ENCODE results near the gene GNAL.

GNAL gene

GRCh38 chr18:11719050-11719449, 30.0 kb downstream of the GNAL start (continued):
- no peak for TF ChIP-seq PATZ1 (CRISPR knock-in tag; IDR thresholded peaks at IDR 0.05; ENCODE audit: borderline replicate concordance)

GRCh38 chr18:11719621-11720020, 30.6 kb downstream of the GNAL start:
- ATAC-seq, result no peak
- no peak for TF ChIP-seq CSDC2 (CRISPR knock-in tag; IDR thresholded peaks at IDR 0.05)
- no peak for TF ChIP-seq POU6F1 (CRISPR knock-in tag; IDR thresholded peaks at IDR 0.05; ENCODE audit: borderline replicate concordance, low read depth)
- no peak for TF ChIP-seq ZNF565 (CRISPR knock-in tag; conservative IDR thresholded peaks at IDR 0.05; ENCODE audit: low read depth)
- no peak for TF ChIP-seq GLIS3 (CRISPR knock-in tag; IDR thresholded peaks at IDR 0.05)
- no peak for TF ChIP-seq PPARA (CRISPR knock-in tag; IDR thresholded peaks at IDR 0.05; ENCODE audit: borderline replicate concordance)
- TF ChIP-seq RARB (CRISPR knock-in tag; IDR thresholded peaks at IDR 0.05), result no peak
- TF ChIP-seq SNAI2 (CRISPR knock-in tag; IDR thresholded peaks at IDR 0.05), result no peak
- TF ChIP-seq OSR1 (CRISPR knock-in tag; IDR thresholded peaks at IDR 0.05), result no peak
- no peak for TF ChIP-seq TCF4 (CRISPR knock-in tag; IDR thresholded peaks at IDR 0.05; ENCODE audit: borderline replicate concordance)
- no peak for TF ChIP-seq ZNF8 (CRISPR knock-in tag; IDR thresholded peaks at IDR 0.05)
- TF ChIP-seq PATZ1 (CRISPR knock-in tag; IDR thresholded peaks at IDR 0.05; ENCODE audit: borderline replicate concordance), result no peak
- no peak for TF ChIP-seq ZNF70 (CRISPR knock-in tag; IDR thresholded peaks at IDR 0.05)
- no peak for TF ChIP-seq ARNTL (CRISPR knock-in tag; IDR thresholded peaks at IDR 0.05; ENCODE audit: borderline replicate concordance, low read depth)
- no peak for TF ChIP-seq ISL1 (CRISPR knock-in tag; IDR thresholded peaks at IDR 0.05)
- TF ChIP-seq TSHZ2 (CRISPR knock-in tag; IDR thresholded peaks at IDR 0.05), result no peak
- no peak for TF ChIP-seq BACH2 (CRISPR knock-in tag; IDR thresholded peaks at IDR 0.05; ENCODE audit: borderline replicate concordance)

GRCh38 chr18:11721720-11722119, 32.7 kb downstream of the GNAL start:
- ATAC-seq, result no peak
- TF ChIP-seq RARB (CRISPR knock-in tag; IDR thresholded peaks at IDR 0.05) (no peak), TSHZ2 (CRISPR knock-in tag; IDR thresholded peaks at IDR 0.05) (no peak), ISL1 (CRISPR knock-in tag; IDR thresholded peaks at IDR 0.05) (no peak), CSRNP3 (CRISPR knock-in tag; IDR thresholded peaks at IDR 0.05) (no peak), BACH2 (CRISPR knock-in tag; IDR thresholded peaks at IDR 0.05; ENCODE audit: borderline replicate concordance) (no peak), OSR1 (CRISPR knock-in tag; IDR thresholded peaks at IDR 0.05) (no peak), SNAI2 (CRISPR knock-in tag; IDR thresholded peaks at IDR 0.05) (no peak), CSDC2 (CRISPR knock-in tag; IDR thresholded peaks at IDR 0.05) (no peak), TOX (CRISPR knock-in tag; IDR thresholded peaks at IDR 0.05; ENCODE audit: borderline replicate concordance) (no peak), ZFP30 (CRISPR knock-in tag; IDR thresholded peaks at IDR 0.05) (no peak), ZNF8 (CRISPR knock-in tag; IDR thresholded peaks at IDR 0.05) (no peak), GLIS3 (CRISPR knock-in tag; IDR thresholded peaks at IDR 0.05) (no peak), POU6F1 (CRISPR knock-in tag; IDR thresholded peaks at IDR 0.05; ENCODE audit: borderline replicate concordance, low read depth) (no peak), CREB5 (CRISPR knock-in tag; IDR thresholded peaks at IDR 0.05; ENCODE audit: low read depth) (no peak), ZNF70 (CRISPR knock-in tag; IDR thresholded peaks at IDR 0.05) (no peak), PPARA (CRISPR knock-in tag; IDR thresholded peaks at IDR 0.05; ENCODE audit: borderline replicate concordance) (no peak), ZNF565 (CRISPR knock-in tag; conservative IDR thresholded peaks at IDR 0.05; ENCODE audit: low read depth) (no peak), ZFP3 (CRISPR knock-in tag; IDR thresholded peaks at IDR 0.05) (no peak)
